ENCODE results near the gene RAET1G. TPM values are rescaled to one million over a fixed set of nuclear protein-coding genes. Genes with fewer than 3 reads are reported as not detected.

RAET1G gene
- total and polyA plus RNA-seq, 12 donors = 0.22 to 40.7 (median 11.6) TPM

DNA sequence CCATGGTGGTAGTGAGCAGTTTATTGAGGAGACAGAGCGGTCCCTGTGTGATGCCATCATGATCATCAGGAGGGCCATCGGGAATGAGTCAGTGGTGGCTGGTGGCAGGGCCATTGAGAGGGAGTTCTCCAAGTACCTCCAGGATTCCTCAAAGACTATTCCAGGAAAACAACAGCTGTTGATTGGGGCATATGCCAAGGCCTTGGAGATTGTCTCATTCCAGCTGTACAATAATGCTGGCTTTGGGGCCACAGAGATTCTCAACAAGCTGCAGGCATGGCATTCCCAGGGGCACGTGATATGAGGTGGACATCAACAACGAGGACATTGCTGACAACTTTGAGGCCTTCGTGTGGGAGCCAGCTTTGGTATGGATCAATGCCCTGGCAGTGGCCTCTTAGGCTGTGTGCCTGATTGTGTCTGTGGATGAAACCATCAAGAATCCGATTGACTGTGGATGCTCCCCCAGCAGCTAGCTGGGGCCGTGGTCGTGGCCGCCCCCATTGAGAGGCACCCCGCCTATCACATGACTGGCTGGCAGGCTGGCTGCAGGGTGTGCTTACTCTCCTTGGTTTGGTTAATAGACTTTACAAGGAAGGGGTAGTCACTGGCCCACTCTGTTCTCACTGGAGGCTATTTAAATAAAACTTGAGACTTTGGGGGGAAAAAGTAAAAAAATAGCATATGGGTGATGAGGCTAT, 41.7 kb downstream of the RAET1G start:
- no peak overlapping the region for H3K4me3 ChIP-seq
- no peak overlapping the region for H3K27ac ChIP-seq
- WGBS, 4 donors = 86 to 92% (median 89%) methylated on average over 6 to 10 of the region's 10 CpGs
- no peaks in the 10 kb centered on the region for H3K9me3 ChIP-seq (replicated peaks in 1 of 3)
- intact Hi-C loops (cut with DNase I) = no loop called here
- H3K27me3 ChIP-seq = no peaks in the 10 kb centered on the region
- peaks cover 0 to 8% of the 10 kb centered on the region in 2 donors for H3K4me1 ChIP-seq (replicated peaks in 1 of 2)
- TF ChIP-seq, protein P1, sequence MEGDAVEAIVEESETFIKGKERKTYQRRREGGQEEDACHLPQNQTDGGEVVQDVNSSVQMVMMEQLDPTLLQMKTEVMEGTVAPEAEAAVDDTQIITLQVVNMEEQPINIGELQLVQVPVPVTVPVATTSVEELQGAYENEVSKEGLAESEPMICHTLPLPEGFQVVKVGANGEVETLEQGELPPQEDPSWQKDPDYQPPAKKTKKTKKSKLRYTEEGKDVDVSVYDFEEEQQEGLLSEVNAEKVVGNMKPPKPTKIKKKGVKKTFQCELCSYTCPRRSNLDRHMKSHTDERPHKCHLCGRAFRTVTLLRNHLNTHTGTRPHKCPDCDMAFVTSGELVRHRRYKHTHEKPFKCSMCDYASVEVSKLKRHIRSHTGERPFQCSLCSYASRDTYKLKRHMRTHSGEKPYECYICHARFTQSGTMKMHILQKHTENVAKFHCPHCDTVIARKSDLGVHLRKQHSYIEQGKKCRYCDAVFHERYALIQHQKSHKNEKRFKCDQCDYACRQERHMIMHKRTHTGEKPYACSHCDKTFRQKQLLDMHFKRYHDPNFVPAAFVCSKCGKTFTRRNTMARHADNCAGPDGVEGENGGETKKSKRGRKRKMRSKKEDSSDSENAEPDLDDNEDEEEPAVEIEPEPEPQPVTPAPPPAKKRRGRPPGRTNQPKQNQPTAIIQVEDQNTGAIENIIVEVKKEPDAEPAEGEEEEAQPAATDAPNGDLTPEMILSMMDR (IDR thresholded peaks at IDR 0.05) = no peak
- no peak for DNase-seq
- H3K36me3 ChIP-seq (replicated peaks in 1 of 2) = no peaks in the 10 kb centered on the region

DNA sequence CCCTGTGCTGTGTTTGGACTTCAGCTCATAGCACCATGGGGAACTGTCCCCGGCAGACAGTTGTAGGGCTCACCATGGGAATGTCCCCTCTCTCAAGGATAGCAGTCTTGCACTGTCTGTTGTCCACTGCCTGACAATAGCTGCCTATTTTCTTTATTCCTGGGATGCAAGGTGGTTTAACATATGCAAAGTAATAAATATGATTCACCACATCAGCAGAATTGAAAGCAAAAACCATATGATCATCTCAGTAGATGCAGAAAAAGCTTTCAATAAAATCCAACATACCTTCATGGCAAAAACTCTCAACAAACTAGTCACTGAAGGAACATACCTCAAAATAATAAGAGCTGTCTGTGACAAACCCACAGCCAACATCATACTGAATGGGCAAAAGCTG, 45.3 kb downstream of the RAET1G start:
- intact Hi-C loops (cut with DNase I) = no loop called here
- Histone ChIP-seq H3K36me3 (replicated peaks in 1 of 2) (no peaks in the 10 kb centered on the region), H3K4me1 (replicated peaks in 1 of 2) (no peaks in the 10 kb centered on the region), H3K27me3 (no peaks in the 10 kb centered on the region), H3K4me3 (no peak overlapping the region), H3K9me3 (replicated peaks in 1 of 3) (no peaks in the 10 kb centered on the region), H3K27ac (no peak overlapping the region)
- 80 to 100% (median 97%) methylated on average over 1 of the region's 1 CpG for WGBS, 4 donors
- no peak for TF ChIP-seq POLR2A (IDR thresholded peaks at IDR 0.05)
- TF ChIP-seq, protein P1 (IDR thresholded peaks at IDR 0.05) = no peak
- DNase-seq = no peak

DNA sequence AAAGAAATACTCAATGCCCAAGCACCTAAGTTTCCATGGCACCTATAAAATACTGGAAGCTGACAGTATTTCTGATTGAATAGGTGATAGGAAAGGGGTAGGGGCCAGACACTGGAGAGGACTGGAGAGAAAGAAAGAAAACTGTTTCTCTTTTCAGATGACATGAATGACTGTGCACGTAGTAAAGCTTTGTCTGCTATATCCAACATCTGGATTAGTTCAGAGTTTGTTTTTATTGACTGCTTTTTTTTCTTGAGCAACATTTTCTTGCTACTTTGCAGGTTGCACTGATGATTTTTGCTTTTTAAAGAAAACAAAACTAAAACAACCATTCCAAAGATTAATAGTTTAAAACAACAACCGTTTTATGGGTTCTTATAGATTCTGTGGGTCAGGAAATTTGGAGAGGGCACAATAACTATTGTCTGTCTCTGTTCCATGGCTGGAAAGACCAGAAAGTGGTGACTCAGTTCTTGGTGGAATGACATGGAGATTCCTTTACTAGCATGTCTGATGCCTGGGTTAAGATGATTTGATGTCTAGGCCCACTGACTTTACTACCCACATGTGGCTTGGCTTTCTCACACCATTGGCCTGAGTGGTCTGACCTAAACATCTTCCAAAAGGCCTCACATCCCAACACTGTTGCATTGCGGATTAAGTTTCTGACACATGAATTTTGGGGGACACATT, 46.5 kb downstream of the RAET1G start:
- Histone ChIP-seq H3K36me3 (replicated peaks in 1 of 2) (no peaks in the 10 kb centered on the region), H3K4me3 (no peak overlapping the region), H3K27ac (no peak overlapping the region), H3K4me1 (replicated peaks in 1 of 2) (no peaks in the 10 kb centered on the region), H3K9me3 (replicated peaks in 1 of 3) (no peaks in the 10 kb centered on the region), H3K27me3 (no peaks in the 10 kb centered on the region)
- no peak for TF ChIP-seq POLR2A (IDR thresholded peaks at IDR 0.05)
- TF ChIP-seq, protein P1 (IDR thresholded peaks at IDR 0.05) = no peak
- 76 to 85% (median 82%) methylated on average over 3 of the region's 3 CpGs for WGBS, 4 donors
- intact Hi-C loops (cut with DNase I) = no loop called here
- no peak for DNase-seq

DNA sequence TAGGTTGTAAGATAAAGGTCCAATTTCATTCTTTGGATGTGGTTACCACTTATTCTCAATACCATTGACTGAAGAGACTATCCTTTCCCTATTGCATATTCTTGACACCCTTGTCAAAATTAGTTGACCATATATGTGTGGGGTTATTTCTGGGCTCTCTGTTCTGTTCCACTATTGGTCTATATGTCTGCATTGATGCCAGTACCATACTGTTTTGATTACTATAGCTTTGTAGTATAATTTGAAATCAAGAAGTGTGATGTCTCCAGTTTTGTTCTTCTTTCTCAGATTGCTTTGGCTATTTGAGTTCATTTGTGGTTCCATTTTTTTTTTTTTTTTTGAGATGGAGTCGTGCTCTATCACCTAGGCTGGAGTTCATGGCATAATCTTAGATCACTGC, 50.7 kb downstream of the RAET1G start:
- no peaks in the 10 kb centered on the region for H3K4me1 ChIP-seq (replicated peaks in 1 of 2)
- no peak overlapping the region for H3K27ac ChIP-seq
- DNase-seq = no peak
- no peak overlapping the region for H3K4me3 ChIP-seq
- TF ChIP-seq POLR2A (IDR thresholded peaks at IDR 0.05) = no peak
- TF ChIP-seq, protein P1 (IDR thresholded peaks at IDR 0.05) = no peak
- H3K27me3 ChIP-seq = no peaks in the 10 kb centered on the region
- intact Hi-C loops (cut with DNase I) = no loop called here
- no peaks in the 10 kb centered on the region for H3K9me3 ChIP-seq (replicated peaks in 1 of 3)
- no peaks in the 10 kb centered on the region for H3K36me3 ChIP-seq (replicated peaks in 1 of 2)
- 67 to 93% (median 84%) methylated on average over 1 of the region's 1 CpG for WGBS, 4 donors
